D341Med (cell line): ENCODE measurements around the gene TYW3.
A peak's percentile ranks its signal among the peaks of the same experiment; 100 is the strongest.

Experiments
- DNase-seq: peaks from one replicate; pipeline ENCODE4 v3.0.0; 2012; ENCODE audit warnings: low spot score

The TYW3 gene

GRCh38 chr1:74732960-74733603, at the start of gene TYW3, which contains the start of gene CRYZ:
Gene TYW3 (plus strand): TSS chr1:74733152. CDS start chr1:74733245, 93 bp downstream.
Gene CRYZ (minus strand): TSS chr1:74733050. CDS start chr1:74724821, 8,229 bp downstream.
- DNase-seq: peak; percentile 81

GRCh38 chr1:74683656-74684055, 49.3 kb upstream of the TYW3 start:
- no peak for DNase-seq

- no peak for DNase-seq
These were observed 48.7 kb upstream of the TYW3 start for GRCh38 chr1:74684301-74684700.

GRCh38 chr1:74686928-74687327, 46.0 kb upstream of the TYW3 start:
- DNase-seq: no peak

GRCh38 chr1:74689621-74690363, 43.2 kb upstream of the TYW3 start:
- DNase-seq: peak; percentile 30

GRCh38 chr1:74690364-74690696, 42.6 kb upstream of the TYW3 start:
- DNase-seq: no peak

- no peak for DNase-seq
These were observed 42.0 kb upstream of the TYW3 start for GRCh38 chr1:74690909-74691308.

GRCh38 chr1:74693473-74693872, 39.5 kb upstream of the TYW3 start:
- DNase-seq: no peak

GRCh38 chr1:74697832-74698231, 35.1 kb upstream of the TYW3 start:
- no peak for DNase-seq

GRCh38 chr1:74699331-74699730, 33.6 kb upstream of the TYW3 start:
- no peak for DNase-seq

- no peak for DNase-seq
These were observed 29.4 kb upstream of the TYW3 start for GRCh38 chr1:74703386-74704182.

GRCh38 chr1:74712881-74713280, 20.1 kb upstream of the TYW3 start:
- no peak for DNase-seq

GRCh38 chr1:74713849-74714248, 19.1 kb upstream of the TYW3 start:
- no peak for DNase-seq

GRCh38 chr1:74714429-74715235, 18.3 kb upstream of the TYW3 start:
- DNase-seq: no peak

GRCh38 chr1:74715236-74715502, 17.8 kb upstream of the TYW3 start:
- DNase-seq: no peak

- no peak for DNase-seq
These were observed 17.1 kb upstream of the TYW3 start for GRCh38 chr1:74715806-74716205.

GRCh38 chr1:74716822-74717221, 16.1 kb upstream of the TYW3 start:
- DNase-seq: no peak

- no peak for DNase-seq
These were observed 15.3 kb upstream of the TYW3 start for GRCh38 chr1:74717626-74718025.

GRCh38 chr1:74726063-74726462, 6.9 kb upstream of the TYW3 start:
- no peak for DNase-seq

- no peak for DNase-seq
These were observed 4.2 kb upstream of the TYW3 start for GRCh38 chr1:74728736-74729135.

GRCh38 chr1:74729741-74730478, 3.0 kb upstream of the TYW3 start:
- no peak for DNase-seq
